GM23338 (cell line): ENCODE results near the gene NLGN1.

Source experiments
- CREB1 ChIP-seq: fragments of 250-450 bp; sonication (Bioruptor Pico); IDR thresholded peaks from 2 replicates; pipeline ENCODE4 v1.5.0; 2020; ENCODE audit warnings: low read depth, mild to moderate bottlenecking, moderate library complexity
- CTCF ChIP-seq, 2 experiments: fragments of 200-600 bp in 1 of 2; sonication (generic) in 1 of 2; conservative IDR thresholded peaks; 2 replicates each; pipeline versions ENCODE4 v1.5.1 to v1.6.1; 2016 to 2017; ENCODE audit warnings: antibody characterized with exemption in 2 of 2, low read depth in 2 of 2, mild to moderate bottlenecking in 2 of 2, moderate library complexity in 1 of 2
- POLR2AphosphoS5 ChIP-seq: IDR thresholded peaks from 2 replicates; pipeline ENCODE4 v1.6.1; 2016; ENCODE audit warnings: antibody characterized with exemption, low read depth
- STAT1 ChIP-seq: IDR thresholded peaks from one replicate; pipeline ENCODE4 v1.6.1; 2016; ENCODE audit warnings: antibody characterized with exemption; ENCODE audit not compliant: unreplicated experiment
- TF ChIP-seq, protein P1 (sequence below): IDR thresholded peaks from one replicate; pipeline ENCODE4 v1.6.1; 2018; ENCODE audit warnings: antibody characterized with exemption; ENCODE audit not compliant: unreplicated experiment

DNA sequence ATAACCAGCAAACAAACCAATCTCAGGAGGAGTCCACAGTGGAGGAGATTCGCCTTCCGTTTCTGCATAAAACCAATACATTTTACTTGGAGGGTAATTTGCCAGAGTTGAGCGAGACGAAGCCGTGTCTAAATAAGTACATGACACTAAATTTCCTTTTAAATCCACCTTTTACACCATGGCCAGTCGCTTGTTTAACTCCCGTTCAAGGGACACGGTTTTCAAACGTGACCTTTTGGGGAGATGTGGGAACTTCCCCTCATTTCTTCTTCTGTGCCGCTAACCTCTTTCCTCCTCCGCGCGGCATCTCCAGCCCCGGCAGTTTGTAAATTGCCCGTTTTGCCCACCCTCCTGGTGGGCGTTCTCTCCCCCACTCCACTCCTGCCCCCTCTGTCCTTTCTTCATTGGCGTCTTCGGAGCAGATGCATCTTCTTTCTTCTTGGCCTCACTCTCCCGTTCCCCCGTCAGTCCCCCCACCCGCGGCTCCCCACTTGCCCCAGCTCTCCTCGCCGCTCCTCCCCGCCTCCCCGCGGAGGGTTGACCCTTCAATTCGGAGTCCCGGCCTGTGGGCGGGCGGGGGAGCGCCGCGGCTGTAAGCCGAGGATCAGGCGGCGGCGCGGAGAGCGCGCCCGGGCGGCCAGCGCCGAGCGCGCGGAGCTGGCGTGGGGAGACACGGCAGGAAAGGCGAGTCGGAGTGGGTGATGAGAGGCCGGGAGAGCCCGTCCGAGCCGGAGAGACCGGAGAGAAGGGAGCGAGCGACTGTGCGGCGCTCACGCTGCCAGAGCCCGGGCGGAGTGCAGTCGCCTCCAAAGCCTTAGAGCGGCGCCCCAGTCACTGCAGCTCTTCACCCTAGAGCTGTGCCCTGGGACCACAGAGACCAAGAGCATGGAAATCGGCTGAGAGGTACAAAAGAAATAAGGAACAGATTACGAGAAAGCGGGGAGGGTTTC lies at the start of gene NLGN1:
- TF ChIP-seq CREB1 (CRISPR knock-in tag) (no peak), CTCF (conservative IDR thresholded peaks at IDR 0.05; ENCODE audit: low read depth in 2 of 2) (peak; percentile 23 to 47; a peak in 3 of 4 replicates), STAT1 (no peak), POLR2AphosphoS5 (no peak; the same call in 1 of the 2 replicates)
- TF ChIP-seq, protein P1, sequence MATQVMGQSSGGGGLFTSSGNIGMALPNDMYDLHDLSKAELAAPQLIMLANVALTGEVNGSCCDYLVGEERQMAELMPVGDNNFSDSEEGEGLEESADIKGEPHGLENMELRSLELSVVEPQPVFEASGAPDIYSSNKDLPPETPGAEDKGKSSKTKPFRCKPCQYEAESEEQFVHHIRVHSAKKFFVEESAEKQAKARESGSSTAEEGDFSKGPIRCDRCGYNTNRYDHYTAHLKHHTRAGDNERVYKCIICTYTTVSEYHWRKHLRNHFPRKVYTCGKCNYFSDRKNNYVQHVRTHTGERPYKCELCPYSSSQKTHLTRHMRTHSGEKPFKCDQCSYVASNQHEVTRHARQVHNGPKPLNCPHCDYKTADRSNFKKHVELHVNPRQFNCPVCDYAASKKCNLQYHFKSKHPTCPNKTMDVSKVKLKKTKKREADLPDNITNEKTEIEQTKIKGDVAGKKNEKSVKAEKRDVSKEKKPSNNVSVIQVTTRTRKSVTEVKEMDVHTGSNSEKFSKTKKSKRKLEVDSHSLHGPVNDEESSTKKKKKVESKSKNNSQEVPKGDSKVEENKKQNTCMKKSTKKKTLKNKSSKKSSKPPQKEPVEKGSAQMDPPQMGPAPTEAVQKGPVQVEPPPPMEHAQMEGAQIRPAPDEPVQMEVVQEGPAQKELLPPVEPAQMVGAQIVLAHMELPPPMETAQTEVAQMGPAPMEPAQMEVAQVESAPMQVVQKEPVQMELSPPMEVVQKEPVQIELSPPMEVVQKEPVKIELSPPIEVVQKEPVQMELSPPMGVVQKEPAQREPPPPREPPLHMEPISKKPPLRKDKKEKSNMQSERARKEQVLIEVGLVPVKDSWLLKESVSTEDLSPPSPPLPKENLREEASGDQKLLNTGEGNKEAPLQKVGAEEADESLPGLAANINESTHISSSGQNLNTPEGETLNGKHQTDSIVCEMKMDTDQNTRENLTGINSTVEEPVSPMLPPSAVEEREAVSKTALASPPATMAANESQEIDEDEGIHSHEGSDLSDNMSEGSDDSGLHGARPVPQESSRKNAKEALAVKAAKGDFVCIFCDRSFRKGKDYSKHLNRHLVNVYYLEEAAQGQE: no peak
